Measurements from ENCODE around the gene DIPK1B. TPM values are rescaled to one million over a fixed set of nuclear protein-coding genes. Genes with fewer than 3 reads are reported as not detected.
A peak's percentile ranks its signal among the peaks of the same experiment; 100 is the strongest.

Gene DIPK1B
- total and polyA plus RNA-seq, 10 of the 15 experiments (the other 5 are each of a cell fraction or from before 2014, with no cell fraction given), result 0.08 to 0.28 (median 0.13) TPM; not detected in 3

GRCh38 chr9:136686794-136687711 is 25.3 kb upstream of the DIPK1B start, which contains the start of gene AGPAT2:
Gene AGPAT2, minus strand, starts transcription at chr9:136687457. Its CDS starts 100 bp downstream, at chr9:136687357.
- no peak for FAIRE-seq
- Histone ChIP-seq H3K27ac (ENCODE audit: control insufficient read depth, insufficient read depth) (peak within 1 kb of the TSS; percentile 55), H3K4me1 (ENCODE audit: control insufficient read depth, insufficient read depth, low read length) (peaks cover 16% of the 10 kb centered on the region), H3K4me2 (ENCODE audit: control insufficient read depth, insufficient read depth) (peak within 1 kb of the TSS; percentile 98), H3K9ac (ENCODE audit: control insufficient read depth, insufficient read depth, low read length) (peak within 1 kb of the TSS; percentile 71), H3K4me3 (peak within 1 kb of the TSS; percentile 99), H2AFZ (ENCODE audit: control insufficient read depth, low read depth, low read length) (peak within 1 kb of the TSS; percentile 82), H3K36me3 (ENCODE audit: control insufficient read depth in 2 of 2, insufficient read depth in 2 of 2, low read length in 1 of 2) (no peaks in the 10 kb centered on the region), H4K20me1 (ENCODE audit: control insufficient read depth, insufficient read depth) (no peaks in the 10 kb centered on the region; the same call in none of the 2 replicates), H3K79me2 (ENCODE audit: control insufficient read depth, insufficient read depth, low read length) (peaks cover 7% of the 10 kb centered on the region), H3K27me3 (replicated peaks in 1 of 2; ENCODE audit: control insufficient read depth in 2 of 2, insufficient read depth in 2 of 2, low read length in 1 of 2) (no peaks in the 10 kb centered on the region), H3K9me3 (replicated peaks; ENCODE audit: control insufficient read depth, insufficient read depth, low read length) (no peaks in the 10 kb centered on the region)
- WGBS (ENCODE audit: insufficient coverage, insufficient replicate concordance, low lambda C conversion rate, missing lambda C conversion rate), result under 1% methylated on average over 61 of the region's 106 CpGs
- CTCF ChIA-PET, result interaction anchor here (0.7 to 3.0 kb wide), 9 partner anchors 13 to 42 kb away, joined by 3 to 13 read pairs (median 3); no protein-coding TSS in a partner anchor
- POLR2A ChIA-PET, result interaction anchor here (1.0 kb wide), 1 partner anchor 55 kb away, joined by 3 read pairs; no protein-coding TSS in a partner anchor
- intact Hi-C loops (cut with micrococcal nuclease; ENCODE audit: unreplicated experiment) (loop anchor here (5.0 kb wide), 1 partner anchor 200 kb away; no protein-coding TSS in a partner anchor), in situ Hi-C loops (cut with MboI) (no loop called here)
- SMC1A ChIA-PET (ENCODE audit: uncharacterized antibody, unreplicated experiment), result no interaction called here
- ATAC-seq, result peak; percentile 92
- RAD21 ChIA-PET (ENCODE audit: unreplicated experiment), result interaction anchor here (0.8 kb wide), 1 partner anchor 20 kb away, joined by 4 read pairs; no protein-coding TSS in a partner anchor
- no peak for DNase-seq (ENCODE audit: low read depth, low spot score)
- BruUV-seq (replicated peaks), result TSS peak; percentile 78
- TF ChIP-seq ZNF687 (IDR thresholded peaks at IDR 0.05) (peak; percentile 80; the same call in 1 of the 2 replicates), EGR1 (IDR thresholded peaks at IDR 0.05; ENCODE audit: borderline replicate concordance in 1 of 2, low read depth in 2 of 2, low read length in 2 of 2) (peak in 1 of 2 experiments; percentile 68; a peak in 2 of 3 replicates), POLR2A (IDR thresholded peaks at IDR 0.05; ENCODE audit: low read depth, low read length) (peak; percentile 75), MAX (IDR thresholded peaks at IDR 0.05; ENCODE audit: low read depth, low read length) (peak; percentile 55; the same call in 1 of the 2 replicates), DPF2 (IDR thresholded peaks at IDR 0.05) (peak; percentile 91), NKRF (conservative IDR thresholded peaks at IDR 0.05) (peak; percentile 45; the same call in 1 of the 2 replicates), MYB (IDR thresholded peaks at IDR 0.05; ENCODE audit: borderline replicate concordance, low read depth, low read length) (no peak), SREBF1 (IDR thresholded peaks at IDR 0.05; ENCODE audit: low read length) (no peak), LARP7 (IDR thresholded peaks at IDR 0.05) (peak; percentile 91), GATAD2B (conservative IDR thresholded peaks at IDR 0.05; ENCODE audit: low read depth) (peak; percentile 85; the same call in 1 of the 2 replicates), NFIC (IDR thresholded peaks at IDR 0.05; ENCODE audit: low read depth, low read length) (no peak), NR2F1 (conservative IDR thresholded peaks at IDR 0.05) (peak; percentile 31; the same call in 1 of the 2 replicates), ZNF207 (IDR thresholded peaks at IDR 0.05; ENCODE audit: borderline replicate concordance) (0 out of 2 replicates have a peak, but pooled peaks have one; percentile 22), IKZF1 (conservative IDR thresholded peaks at IDR 0.05) (peak; percentile 87), BACH1 (IDR thresholded peaks at IDR 0.05; ENCODE audit: borderline replicate concordance) (peak; percentile 79), WRNIP1 (IDR thresholded peaks at IDR 0.05; ENCODE audit: borderline replicate concordance, low read depth, low read length) (no peak), SMARCA5 (IDR thresholded peaks at IDR 0.05) (peak; percentile 97), MXI1 (IDR thresholded peaks at IDR 0.05; ENCODE audit: low read depth, low read length) (peak; percentile 20; the same call in 1 of the 2 replicates)

All from GM12878 (cell line).